IPS-15b (cell line): ENCODE measurements around the gene SUSD5.
"Not testable (repeated sequence)": the region's sequence is repeated elsewhere in the genome, so short reads cannot be mapped to it uniquely, and the experiment has no call there.

ENCODE experiments used
- H3K27me3 ChIP-seq: one replicate; pipeline ENCODE4 v1.6.1; 2013; ENCODE audit warnings: low read length; ENCODE audit not compliant: control insufficient read depth, insufficient read depth
- H3K36me3 ChIP-seq: one replicate; pipeline ENCODE4 v1.6.1; 2013; ENCODE audit warnings: low read length; ENCODE audit not compliant: control insufficient read depth, insufficient read depth
- H3K4me1 ChIP-seq: one replicate; pipeline ENCODE4 v1.6.1; 2013; ENCODE audit warnings: mild to moderate bottlenecking, low read length; ENCODE audit not compliant: control insufficient read depth, insufficient read depth
- H3K4me3 ChIP-seq: one replicate; pipeline ENCODE4 v1.5.1; 2013; ENCODE audit warnings: low read depth, low read length
- H3K9ac ChIP-seq: one replicate; pipeline ENCODE4 v1.6.1; 2013; ENCODE audit warnings: low read depth, mild to moderate bottlenecking, low read length
- H3K9me3 ChIP-seq: one replicate; pipeline ENCODE4 v1.6.1; 2013; ENCODE audit warnings: mild to moderate bottlenecking, low read length; ENCODE audit not compliant: control insufficient read depth, insufficient read depth

Gene SUSD5

DNA sequence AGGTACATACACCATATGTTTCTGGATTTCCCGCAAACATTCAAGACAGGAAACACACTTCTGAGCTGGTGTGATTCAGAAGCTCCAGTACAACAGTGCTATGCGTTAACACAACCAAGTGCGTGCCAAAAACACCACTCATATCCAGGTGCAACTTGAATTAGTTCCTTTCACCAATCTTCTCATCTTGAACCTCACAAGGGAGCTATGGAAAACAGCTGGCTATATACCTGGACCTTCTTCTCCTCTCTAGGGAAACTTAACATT, 31.3 kb downstream of the SUSD5 start:
- Histone ChIP-seq H3K9ac (no peak overlapping the region), H3K4me3 (no peak overlapping the region), H3K36me3 (no peaks in the 10 kb centered on the region), H3K27me3 (no peaks in the 10 kb centered on the region), H3K4me1 (no peaks in the 10 kb centered on the region), H3K9me3 (no peaks in the 10 kb centered on the region)

GRCh38 chr3:33186524-33187367, 31.9 kb downstream of the SUSD5 start:
- no peaks in the 10 kb centered on the region for H3K9me3 ChIP-seq
- no peaks in the 10 kb centered on the region for H3K27me3 ChIP-seq
- H3K9ac ChIP-seq, result no peak overlapping the region
- no peak overlapping the region for H3K4me3 ChIP-seq
- no peaks in the 10 kb centered on the region for H3K4me1 ChIP-seq
- no peaks in the 10 kb centered on the region for H3K36me3 ChIP-seq

GRCh38 chr3:33184863-33185262, 33.7 kb downstream of the SUSD5 start:
- H3K4me1 ChIP-seq, result no peaks in the 10 kb centered on the region
- no peaks in the 10 kb centered on the region for H3K36me3 ChIP-seq
- H3K9me3 ChIP-seq, result no peaks in the 10 kb centered on the region
- no peak overlapping the region for H3K9ac ChIP-seq
- no peaks in the 10 kb centered on the region for H3K27me3 ChIP-seq
- no peak overlapping the region for H3K4me3 ChIP-seq

DNA sequence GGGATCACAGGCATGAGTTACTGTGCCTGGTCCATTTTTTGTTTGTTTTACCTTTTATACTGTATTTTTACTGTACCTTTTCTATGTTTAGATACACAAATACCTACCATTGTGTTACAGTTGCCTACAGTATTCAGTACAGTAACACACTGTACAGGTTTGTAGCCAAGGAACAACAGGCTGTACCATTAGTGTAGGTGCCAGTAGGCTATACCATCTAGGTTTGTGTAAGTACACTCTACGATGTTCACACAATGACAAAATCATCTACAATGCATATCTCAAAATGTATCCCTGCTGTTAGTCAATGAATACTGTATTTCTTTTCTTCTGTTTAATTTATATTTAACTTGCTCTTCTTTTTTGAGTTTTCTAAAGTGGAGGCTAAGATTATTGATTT, 37.0 kb downstream of the SUSD5 start:
- not testable (repeated sequence) for H3K4me1 ChIP-seq, H3K27me3 ChIP-seq, H3K9me3 ChIP-seq, H3K4me3 ChIP-seq, H3K36me3 ChIP-seq, H3K9ac ChIP-seq

DNA sequence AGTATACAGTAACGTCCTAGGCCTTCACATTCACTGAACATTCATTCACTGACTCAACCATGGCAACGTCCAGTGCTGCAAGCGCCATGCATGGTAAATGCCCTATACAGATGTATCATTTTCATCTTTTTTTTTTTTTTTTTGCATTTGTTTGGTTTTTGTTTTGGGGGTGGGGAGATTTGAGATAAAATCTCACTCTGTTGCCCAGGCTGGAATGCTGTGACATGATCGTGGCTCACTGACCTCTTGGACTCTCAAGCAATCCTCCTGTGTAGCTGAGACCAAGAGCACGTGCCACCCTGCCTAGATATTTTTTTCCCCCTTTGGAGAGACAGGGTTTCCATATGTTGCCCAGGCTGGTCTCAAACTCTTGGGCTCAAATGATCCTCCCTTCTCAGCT, 37.4 kb downstream of the SUSD5 start:
- Histone ChIP-seq H3K9ac (no peak overlapping the region), H3K4me1 (no peaks in the 10 kb centered on the region), H3K36me3 (no peaks in the 10 kb centered on the region), H3K27me3 (no peaks in the 10 kb centered on the region), H3K9me3 (no peaks in the 10 kb centered on the region), H3K4me3 (no peak overlapping the region)

DNA sequence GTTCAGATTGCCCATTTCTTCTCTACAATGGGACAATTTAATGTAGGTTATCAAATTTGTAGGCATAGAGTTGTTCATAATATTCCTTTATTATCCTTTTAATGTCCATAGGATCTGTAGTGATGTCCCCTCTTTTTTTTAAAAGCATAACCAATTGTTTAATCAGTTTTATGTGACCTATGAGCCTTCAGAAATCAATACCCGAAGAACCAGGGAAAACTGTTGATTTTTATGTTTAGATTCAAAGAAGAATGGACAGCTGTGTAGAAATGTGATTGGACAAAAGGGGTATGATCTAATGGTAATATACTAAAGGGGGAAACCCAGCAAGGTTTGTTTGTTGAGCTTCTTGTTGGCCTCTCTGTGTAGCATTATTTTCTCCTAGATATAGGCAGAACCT, 39.5 kb downstream of the SUSD5 start:
- Histone ChIP-seq H3K36me3 (no peaks in the 10 kb centered on the region), H3K9me3 (no peaks in the 10 kb centered on the region), H3K4me3 (no peak overlapping the region)

DNA sequence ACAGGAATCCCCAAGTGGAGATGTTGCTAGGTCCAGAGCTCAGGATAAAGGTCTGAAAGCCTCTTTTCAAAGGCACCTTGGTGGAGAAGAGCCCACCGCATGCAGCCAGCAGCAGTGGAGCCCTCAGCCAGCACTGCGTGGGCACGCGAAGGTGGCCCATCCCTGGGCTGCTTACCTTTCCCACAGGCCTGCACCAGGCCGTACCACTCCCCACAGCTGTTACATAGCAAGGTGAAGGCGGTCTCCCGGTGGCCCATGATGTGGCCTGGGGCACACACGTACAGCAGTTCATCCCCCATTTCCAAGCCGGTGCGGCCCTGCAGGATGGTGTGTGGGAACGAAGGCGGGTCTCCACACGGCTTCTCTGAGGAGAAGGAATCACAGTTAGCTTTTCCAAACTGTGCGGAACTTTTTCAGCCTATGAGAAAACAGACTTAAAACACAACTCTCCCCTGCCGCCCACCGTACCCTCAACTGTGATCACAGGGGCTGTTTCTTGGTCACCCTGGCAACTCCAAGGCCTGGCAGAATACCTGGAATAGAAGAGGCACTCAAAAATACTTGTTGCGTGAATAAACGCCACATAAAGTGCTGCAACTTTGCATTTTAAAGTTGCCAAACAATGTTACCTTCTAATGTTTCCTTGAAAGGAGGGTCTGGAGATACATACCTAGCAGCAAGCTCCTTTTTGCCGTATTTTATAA, 43.7 kb downstream of the SUSD5 start:
- Histone ChIP-seq H3K4me1 (no peaks in the 10 kb centered on the region), H3K4me3 (no peak overlapping the region), H3K9ac (no peak overlapping the region), H3K27me3 (no peaks in the 10 kb centered on the region), H3K36me3 (no peaks in the 10 kb centered on the region), H3K9me3 (no peaks in the 10 kb centered on the region)

More for the DNA sequence above, 39.5 kb downstream of the SUSD5 start:
- Histone ChIP-seq H3K9ac (no peak overlapping the region), H3K4me1 (no peaks in the 10 kb centered on the region), H3K27me3 (no peaks in the 10 kb centered on the region)

DNA sequence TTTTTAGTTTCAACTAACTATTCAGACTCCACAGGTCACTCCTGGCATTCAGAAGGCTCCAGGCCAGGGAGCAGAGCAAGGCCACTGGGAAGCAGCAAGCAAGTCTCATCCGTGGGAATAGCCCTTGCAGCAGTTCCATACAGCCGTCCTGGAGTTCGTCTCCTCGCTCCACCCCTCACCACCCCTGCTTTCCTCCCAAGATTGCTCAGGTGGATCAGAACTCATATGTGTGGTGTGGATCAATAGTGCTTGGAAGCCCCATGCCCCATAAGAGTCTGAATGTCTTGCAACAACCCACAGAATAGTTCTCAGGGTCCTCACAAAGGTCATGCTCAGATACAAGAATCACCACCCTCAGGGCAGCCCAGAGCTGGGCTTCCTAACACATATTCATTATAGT, 44.5 kb downstream of the SUSD5 start:
- H3K4me3 ChIP-seq, result no peak overlapping the region
- no peaks in the 10 kb centered on the region for H3K27me3 ChIP-seq
- H3K4me1 ChIP-seq, result no peaks in the 10 kb centered on the region
- H3K9ac ChIP-seq, result no peak overlapping the region
- H3K36me3 ChIP-seq, result no peaks in the 10 kb centered on the region
- no peaks in the 10 kb centered on the region for H3K9me3 ChIP-seq

DNA sequence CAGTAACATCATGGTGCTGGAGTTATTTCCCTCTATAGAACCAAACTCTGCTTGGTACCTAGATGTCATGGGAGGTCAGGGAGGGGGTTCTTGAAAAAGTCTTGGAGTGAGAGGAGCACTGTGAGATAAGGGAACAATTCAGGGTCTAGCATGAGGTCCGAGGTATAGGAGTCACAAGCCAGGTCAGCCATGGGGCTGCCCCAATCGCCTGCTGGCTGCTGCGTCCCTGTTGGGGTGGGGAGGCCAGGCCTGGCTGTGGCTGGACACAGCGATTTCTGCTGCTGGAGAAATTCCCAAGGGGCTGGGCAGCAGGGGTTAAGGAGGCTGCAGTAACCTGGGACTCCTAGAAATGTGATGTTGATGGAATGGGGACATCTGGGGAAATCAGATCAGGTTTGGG, 44.9 kb downstream of the SUSD5 start:
- Histone ChIP-seq H3K27me3 (no peaks in the 10 kb centered on the region), H3K4me3 (no peak overlapping the region), H3K9me3 (no peaks in the 10 kb centered on the region), H3K4me1 (no peaks in the 10 kb centered on the region), H3K9ac (no peak overlapping the region), H3K36me3 (no peaks in the 10 kb centered on the region)

GRCh38 chr3:33173103-33173502, 45.5 kb downstream of the SUSD5 start:
- H3K4me1 ChIP-seq, result no peaks in the 10 kb centered on the region
- no peak overlapping the region for H3K4me3 ChIP-seq
- H3K9ac ChIP-seq, result no peak overlapping the region
- H3K27me3 ChIP-seq, result no peaks in the 10 kb centered on the region
- no peaks in the 10 kb centered on the region for H3K9me3 ChIP-seq
- no peaks in the 10 kb centered on the region for H3K36me3 ChIP-seq

DNA sequence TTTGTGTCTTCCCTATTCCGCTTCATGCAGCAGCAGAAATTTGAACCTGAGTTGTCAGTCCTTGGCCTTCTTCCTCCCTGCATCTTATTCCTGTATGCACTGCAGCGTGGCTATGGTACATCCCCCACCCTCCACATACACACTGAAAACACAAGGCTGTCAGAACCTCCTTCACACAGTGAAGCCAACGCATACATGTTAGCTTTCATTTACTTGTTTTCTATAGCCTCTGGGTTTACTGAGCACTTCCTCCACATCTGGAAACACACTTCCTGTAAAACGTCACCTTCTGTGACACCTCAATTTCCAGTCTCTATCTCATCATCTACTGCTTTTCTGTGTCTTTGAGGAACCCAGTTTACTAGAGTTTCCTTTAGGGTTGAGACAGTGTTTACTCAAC, 47.0 kb downstream of the SUSD5 start:
- H3K9me3 ChIP-seq, result no peaks in the 10 kb centered on the region
- no peaks in the 10 kb centered on the region for H3K36me3 ChIP-seq
- no peak overlapping the region for H3K9ac ChIP-seq
- no peaks in the 10 kb centered on the region for H3K27me3 ChIP-seq
- no peaks in the 10 kb centered on the region for H3K4me1 ChIP-seq
- no peak overlapping the region for H3K4me3 ChIP-seq

DNA sequence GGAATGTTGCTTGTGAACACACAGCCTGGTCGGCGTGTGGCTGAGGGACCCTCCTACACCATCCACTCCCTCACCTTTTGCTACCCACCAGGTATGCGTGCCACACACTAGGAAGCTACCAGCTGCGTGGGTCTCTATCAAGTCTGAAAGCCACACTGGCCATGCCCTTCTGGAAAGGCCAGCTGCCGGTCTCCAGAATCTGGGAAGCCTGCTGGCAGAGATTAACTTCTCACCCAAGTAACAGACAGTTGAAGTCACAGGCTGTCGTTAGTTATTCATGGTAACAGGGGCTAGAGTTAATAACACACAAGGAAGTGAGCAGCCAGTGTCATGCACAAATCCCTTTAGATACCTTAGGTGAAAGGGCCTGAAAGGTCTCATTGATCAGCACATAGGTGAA, 48.1 kb downstream of the SUSD5 start:
- Histone ChIP-seq H3K4me3 (no peak overlapping the region), H3K9ac (no peak overlapping the region), H3K4me1 (no peaks in the 10 kb centered on the region), H3K36me3 (no peaks in the 10 kb centered on the region), H3K27me3 (no peaks in the 10 kb centered on the region), H3K9me3 (no peaks in the 10 kb centered on the region)
